Measurements from ENCODE around the gene CHID1.
A peak's percentile ranks its signal among the peaks of the same experiment; 100 is the strongest.

The CHID1 gene

GRCh38 chr11:933142-933851 lies 22.7 kb upstream of the CHID1 start:
- no peak for DNase-seq (ENCODE audit: low read depth)

DNA sequence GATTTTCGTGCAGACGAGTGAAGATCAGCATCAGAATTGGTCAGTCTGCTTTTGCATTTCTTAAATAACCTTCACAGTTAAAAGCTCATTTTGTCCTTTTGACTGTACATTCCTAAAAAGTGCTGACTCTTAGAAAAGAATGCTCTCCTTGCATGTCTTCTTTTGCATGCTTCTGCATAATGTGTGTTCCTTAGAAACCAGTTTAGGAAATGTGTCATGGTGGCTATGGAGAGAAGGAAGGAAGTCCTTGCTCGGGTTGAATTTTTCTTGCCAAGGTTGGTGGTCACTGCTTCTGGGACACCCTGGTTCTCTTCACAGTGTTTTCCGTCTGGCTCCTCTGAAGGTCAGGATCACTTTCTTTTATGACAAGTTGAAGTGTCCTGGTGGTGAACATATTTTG lies 21.8 kb upstream of the CHID1 start:
- DNase-seq (ENCODE audit: low read depth), result no peak

GRCh38 chr11:931385-931784 lies 20.8 kb upstream of the CHID1 start:
- no peak for DNase-seq (ENCODE audit: low read depth)

- no peak for DNase-seq (ENCODE audit: low read depth)
Observed at GRCh38 chr11:929405-929804, 18.8 kb upstream of the CHID1 start.

DNA sequence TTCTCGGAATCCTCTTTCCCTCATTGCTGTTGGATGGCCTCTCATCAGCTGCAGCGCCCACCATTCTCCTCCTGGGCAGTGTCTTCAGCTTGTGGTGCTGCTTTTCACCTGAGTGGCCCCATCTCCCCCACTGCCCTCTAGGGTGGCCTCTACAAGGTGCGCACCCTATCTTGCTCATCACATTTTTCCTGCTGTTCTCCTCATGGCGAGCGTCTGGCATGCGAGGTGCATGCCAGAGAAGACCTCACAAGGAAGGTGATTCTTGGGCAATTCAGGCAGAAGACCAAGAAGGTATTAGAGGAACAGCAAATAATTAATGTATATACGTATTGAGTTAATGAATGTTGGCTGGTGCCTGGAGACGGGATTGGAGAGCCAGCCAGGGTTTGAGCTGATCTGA lies 18.2 kb upstream of the CHID1 start:
- DNase-seq (ENCODE audit: low read depth), result no peak

- DNase-seq (ENCODE audit: low read depth), result no peak
Observed at GRCh38 chr11:927871-928270, 17.3 kb upstream of the CHID1 start.

- no peak for DNase-seq (ENCODE audit: low read depth)
Observed at GRCh38 chr11:926341-926916, 15.8 kb upstream of the CHID1 start.

DNA sequence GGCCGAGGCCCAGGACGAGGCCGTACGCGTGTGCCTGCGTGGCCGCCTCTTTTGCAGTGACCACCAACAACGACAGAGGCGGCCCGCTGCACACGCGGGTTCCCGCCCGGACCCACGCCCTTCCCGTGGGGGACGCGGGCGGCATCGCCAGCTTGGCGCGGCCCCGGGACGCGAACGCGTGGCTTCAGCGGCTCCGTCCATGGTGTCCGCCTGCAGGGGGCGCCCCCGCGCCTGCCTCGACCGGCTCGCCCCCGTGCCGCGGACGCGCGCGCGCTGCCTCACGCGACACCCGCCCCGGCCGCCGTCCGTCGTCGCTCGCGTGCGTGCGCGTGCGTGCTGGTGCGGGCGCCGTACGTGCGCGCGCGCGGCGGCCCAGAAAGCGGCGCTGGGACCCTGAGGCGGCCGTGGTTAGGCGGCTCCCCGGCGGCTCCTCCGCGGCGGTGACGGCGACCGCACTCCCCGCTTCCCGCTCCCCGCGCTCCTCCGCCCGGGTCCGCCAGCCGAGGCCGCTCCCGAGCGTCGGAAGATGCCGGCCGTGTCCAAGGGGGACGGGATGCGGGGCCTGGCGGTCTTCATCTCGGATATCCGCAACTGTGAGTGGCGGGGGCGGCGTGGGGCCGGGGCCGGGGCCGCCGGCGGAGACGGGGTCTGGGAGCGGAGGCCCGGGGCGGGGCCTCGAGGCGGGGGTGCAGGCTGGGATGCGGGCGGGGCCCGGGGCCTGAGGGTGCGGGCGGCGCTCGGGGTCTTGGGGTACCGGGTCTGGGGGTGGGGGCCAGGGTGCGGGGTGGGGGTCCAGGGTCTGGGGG lies 15.1 kb upstream of the CHID1 start, which contains the start of gene AP2A2:
TSS of gene AP2A2 (plus strand) at position 375 of the 806 bp plus-strand sequence. CDS start at position 527, 152 bp downstream.
- DNase-seq (ENCODE audit: low read depth), result peak; percentile 90

- no peak for DNase-seq (ENCODE audit: low read depth)
Observed at GRCh38 chr11:925158-925495, 14.5 kb upstream of the CHID1 start.

DNA sequence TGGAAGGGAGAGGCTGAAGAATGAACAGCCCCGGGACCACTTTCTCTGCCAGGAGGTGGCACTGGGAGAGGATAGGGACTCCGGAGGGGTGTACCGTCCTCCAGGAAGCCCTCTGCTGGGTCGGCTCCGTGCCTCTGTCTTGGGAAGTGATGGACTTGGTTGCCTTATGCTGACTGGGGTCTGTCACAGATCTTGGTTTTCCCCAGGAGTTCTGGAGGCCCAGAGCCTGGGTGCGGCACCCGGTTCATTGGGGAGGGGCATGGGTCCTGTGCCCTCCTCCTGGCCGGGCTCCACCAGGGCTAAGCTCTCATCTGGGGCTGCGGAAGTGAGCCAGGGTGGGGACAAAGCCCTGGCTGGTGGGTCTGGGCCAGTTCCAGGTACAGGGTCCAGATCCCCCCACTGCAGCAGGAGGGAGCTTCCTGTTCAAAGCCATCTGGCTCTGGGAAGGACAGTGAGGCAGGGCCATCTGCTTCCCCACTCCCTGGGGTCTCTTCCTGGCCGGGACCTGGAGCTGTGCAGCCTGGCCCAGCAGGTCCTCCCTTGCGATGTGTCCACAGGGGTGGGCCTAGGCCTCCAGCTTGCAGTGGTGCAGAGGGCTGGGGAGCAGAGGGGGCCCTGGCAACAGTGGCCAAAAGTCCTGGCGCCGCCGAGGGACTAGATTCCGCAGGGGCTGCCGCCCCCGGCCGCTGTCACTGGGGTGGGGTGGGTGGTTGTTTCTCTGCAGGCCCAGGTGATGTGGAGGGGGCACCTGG lies 14.0 kb upstream of the CHID1 start:
- DNase-seq (ENCODE audit: low read depth), result no peak

DNA sequence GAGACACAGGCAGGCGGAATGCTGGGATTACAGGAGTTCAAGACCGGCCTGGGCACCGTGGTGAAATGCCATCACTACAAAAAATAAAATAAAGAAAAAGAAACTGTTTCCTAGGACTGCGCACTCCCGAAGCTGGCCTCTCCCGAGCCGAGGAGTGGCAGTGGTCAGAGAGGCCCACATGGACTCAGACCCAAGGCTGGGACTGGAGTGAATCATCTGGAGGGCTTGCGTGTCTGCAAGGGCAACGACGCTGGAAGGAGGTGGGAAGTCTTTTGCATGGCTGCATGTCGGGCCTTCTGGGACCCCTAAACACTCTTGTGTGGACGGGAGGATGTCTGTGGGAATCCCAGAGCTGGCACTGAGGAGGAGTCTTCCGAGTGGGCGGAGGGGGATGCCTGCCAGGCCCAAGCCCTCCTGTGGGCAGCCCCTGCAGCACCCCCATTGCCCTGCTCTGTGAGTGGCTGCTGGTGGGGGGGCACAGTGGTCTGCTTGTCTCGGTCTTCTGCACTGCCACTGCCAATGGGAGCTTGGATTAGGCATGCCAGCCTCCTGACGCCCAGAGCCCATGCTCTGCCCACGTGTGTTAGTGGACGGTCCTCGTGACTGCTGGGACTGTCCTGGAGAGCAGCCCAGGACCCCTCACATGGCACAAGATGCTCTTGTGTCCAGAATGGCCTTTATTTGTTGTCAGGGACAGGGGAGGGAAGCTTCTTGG lies 13.2 kb upstream of the CHID1 start:
- no peak for DNase-seq (ENCODE audit: low read depth)

DNA sequence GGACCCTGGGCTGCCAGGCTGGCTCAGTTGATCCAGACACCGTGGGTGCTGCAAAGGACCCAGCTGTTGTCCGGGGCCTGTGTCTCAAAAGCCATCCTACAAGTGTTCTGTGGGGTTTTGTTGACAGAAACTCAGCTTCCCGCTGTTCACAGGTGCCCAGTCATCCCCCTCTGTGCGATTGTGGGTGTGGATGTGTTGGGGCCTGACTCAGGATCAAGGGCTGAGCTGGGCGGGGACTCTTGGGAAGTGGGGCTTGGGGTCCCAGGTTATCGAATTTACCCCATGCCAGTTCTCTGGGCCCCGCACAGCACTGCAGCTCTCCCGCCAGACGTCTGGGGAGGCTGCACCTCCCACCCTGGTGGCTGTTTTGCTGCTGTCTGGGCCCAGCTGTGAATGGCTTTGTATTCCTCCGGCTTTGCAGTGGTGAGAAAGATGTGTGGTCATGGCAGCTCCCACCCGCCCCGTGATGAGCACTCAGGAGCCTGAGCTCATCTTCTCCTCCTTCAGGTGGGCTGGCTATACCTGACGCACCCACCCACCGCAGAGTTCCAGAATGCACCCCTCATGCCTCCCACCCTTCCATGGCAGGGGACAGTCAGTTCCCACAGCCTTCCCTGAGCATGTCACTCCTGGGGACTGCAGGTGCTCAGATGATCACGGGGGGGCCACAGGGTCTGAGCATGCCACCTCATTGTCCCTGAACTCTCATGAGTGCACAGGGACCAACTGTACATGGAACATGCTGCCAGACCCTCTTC lies 11.5 kb upstream of the CHID1 start:
- no peak for DNase-seq (ENCODE audit: low read depth)

DNA sequence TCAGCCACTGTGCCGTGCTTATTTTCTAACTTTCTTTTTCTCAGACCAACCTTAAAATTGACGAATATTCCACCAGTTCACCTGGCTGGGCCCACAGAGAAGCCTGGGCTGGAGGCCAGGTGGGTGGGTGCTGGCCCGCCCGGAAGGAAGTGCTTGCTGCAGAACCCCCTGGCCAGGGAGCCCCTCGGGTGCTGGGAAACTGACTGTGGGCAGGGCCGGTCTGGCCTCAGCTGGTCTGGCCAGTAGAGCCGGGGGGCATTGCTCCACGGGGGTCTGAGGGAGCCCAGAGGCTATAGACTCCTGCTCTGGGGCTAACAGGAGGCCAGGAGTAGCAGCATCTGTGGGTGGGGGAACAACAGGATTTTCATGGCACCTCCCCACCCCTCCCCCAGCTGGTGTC lies 6.8 kb upstream of the CHID1 start:
- DNase-seq (ENCODE audit: low read depth), result no peak

- DNase-seq (ENCODE audit: low read depth), result no peak
Observed at GRCh38 chr11:914747-915501, 4.3 kb upstream of the CHID1 start.

- no peak for DNase-seq (ENCODE audit: low read depth)
Observed at GRCh38 chr11:914204-914603, 3.6 kb upstream of the CHID1 start.

DNA sequence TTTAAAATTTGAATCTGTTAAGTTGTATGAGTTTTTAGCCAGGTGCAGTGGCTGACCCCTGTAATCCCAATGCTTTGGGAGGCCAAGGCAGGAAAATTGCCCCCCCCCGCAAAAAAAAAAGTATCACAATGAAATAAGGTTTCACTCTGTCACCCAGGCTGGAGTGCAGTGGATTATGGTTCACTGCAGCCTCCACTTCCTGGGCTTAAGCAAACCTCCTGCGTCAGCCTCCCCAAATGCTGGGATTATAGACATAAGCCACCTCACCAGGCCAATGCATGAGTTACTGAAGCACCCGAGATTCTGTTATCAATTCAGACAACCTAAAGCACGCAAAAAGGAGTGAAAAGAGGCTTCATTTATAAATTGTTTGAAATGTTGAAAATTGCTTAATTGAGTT lies 2.4 kb upstream of the CHID1 start:
- no peak for DNase-seq (ENCODE audit: low read depth)

DNA sequence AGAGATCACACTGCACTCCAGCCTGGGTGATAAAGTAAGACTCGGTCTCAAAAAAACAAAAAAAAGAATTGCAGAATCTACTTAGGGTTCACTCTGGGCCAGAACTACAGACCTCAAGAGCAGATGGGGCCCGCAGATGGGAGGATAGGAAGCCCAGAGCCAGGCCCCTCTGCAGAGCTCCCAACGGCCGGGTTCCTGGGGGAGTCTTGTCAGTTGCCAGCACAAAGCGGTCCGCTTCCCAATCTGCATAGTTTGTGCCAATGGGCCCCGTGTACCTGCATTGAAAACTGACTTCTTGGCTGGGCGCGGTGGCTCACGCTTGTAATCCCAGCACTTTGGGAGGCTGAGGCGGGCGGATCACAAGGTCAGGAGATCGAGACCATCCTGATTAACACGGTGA lies 1.7 kb upstream of the CHID1 start:
- no peak for DNase-seq (ENCODE audit: low read depth)

DNA sequence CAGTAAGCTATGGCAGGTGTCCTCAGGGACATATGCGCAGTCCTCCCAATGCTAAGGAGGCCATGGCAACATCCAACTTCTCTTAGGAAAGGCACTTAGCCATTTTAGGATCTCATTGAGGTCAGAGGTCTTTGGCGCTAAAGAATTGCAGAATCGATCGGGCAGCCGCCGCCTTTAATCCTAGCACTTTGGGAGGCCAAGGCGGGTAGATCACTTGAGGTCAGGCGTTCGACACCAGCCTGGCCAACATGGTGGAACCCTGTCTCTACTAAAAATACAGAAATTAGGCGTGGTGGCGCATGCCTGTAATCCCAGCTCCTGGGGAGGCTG lies 1.2 kb upstream of the CHID1 start:
- no peak for DNase-seq (ENCODE audit: low read depth)

GRCh38 chr11:911031-911889 lies 650 bp upstream of the CHID1 start:
- peak; percentile 9 for DNase-seq (ENCODE audit: low read depth)
